GM15510 (cell line): Measurements from ENCODE around the gene PLD1.

ENCODE experiments used
- POLR2A ChIP-seq: IDR thresholded peaks from 3 replicates; pipeline ENCODE4 v1.6.1; 2011; ENCODE audit warnings: borderline replicate concordance; ENCODE audit not compliant: insufficient read length; ENCODE audit errors: extremely low read depth

PLD1 gene

DNA sequence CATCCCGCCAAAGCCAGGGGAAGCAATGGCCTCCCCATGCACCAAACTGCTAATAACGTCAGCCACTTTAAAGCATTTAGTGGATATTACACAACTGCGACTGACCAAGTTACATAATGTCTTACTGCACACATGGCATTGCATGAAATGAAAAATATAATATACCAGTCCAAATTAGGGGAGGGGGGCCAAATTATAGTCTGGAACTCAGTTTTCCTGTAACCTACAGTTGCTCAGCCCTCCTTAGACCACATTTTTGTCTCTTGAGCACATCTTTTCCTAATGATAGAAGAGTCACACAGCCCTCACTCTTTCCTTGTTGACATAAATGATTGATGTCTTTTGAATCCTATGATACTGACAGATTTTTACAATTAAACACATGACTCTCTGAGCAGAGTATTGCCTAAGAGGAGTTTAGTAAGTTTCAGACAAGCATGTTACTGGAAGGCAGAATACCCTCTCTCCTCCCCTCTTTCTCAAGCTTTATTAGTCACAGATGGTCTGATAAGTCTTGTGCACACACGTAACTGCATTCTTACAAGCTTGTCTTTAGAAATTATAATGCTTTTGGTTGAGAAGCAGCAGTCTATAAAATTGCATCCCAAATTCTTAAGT, 1.1 kb upstream of the PLD1 start:
- no peak for TF ChIP-seq POLR2A

DNA sequence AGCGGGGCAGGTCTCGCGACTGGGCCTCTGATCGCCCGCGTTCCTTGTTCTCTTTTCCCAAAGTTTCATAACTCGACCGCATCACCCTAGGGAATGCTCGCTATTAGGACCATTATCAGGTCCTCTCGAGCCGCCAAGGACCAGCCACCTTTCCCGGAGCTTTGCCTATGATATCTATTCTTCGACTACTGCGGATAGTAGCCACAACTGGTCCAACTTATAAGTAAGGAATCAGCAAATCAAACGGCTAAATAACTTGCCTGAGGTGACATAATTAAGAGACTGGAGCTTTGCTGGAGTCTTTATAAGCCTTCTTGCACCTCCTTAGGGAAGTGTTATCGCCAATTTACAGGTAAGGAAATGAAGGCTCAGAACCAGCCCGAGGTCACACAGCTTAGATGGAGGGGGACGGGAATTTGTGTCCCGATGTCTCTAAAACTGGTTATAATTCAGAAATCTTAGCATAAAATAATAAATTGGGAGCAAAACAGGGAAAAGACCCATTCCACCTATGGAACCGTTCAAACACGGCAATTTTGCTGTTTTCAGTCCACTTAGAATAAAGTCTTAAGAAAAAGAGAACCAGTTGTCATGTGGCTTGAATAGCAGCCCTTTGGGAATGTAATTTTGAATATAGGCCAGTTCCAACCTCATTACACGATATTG, 479 bp upstream of the PLD1 start:
- no peak for TF ChIP-seq POLR2A

DNA sequence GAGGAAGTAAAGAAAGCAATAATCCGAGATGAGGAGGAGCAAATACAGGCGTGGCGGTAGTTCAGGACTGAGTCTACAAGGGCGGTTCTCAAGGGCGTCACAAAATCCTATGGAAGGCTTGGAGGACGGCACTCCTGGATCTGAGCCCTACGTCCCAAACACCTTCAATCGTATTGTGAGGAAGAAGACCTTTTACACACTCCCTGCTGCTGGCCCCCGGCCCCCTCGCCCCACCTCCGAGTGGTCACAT, 747 bp downstream of the PLD1 start:
- TF ChIP-seq POLR2A: peak; percentile 27

DNA sequence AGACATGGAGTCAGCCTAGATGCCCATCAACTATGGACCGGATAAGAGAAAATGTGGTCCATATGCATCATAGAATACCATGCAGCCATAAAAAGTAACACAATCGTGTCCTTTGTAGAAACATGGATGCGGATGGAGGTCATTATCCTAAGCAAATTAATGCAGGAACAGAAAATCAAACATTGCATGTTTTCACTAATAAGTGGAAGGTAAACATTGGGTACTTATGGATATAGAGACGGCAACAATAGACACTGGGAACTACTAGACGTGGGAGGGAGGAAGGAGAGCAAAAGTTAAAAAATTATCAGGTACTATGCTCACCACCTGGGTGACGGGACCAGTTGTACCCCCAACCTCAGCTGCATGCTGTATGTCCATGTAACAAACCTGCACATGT, 2.5 kb downstream of the PLD1 start:
- no peak for TF ChIP-seq POLR2A

DNA sequence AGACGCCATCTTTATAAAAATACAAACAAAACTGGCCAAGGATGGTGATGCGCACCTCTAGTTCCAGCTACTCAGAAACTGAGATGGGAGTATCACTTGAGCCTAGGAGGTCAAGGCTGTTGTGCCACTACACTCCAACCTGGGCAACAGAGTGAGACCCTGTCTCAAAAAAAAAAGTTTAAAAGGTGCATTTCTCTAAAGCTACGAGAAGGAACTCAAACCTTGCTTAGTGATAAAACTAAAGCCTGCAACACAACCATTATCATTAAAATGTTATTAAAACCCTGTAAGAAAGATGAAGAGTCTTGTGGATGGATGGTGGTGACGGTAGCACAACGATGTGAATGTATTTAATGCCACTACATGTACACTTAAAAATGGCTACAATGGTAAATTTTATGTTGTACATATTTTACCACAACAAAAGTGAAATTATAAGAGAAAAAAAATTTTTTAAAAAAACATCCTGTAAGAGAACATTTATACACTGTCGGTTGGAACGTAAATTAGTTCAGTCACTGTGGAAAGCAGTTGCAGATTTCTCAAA, 3.1 kb downstream of the PLD1 start:
- no peak for TF ChIP-seq POLR2A

DNA sequence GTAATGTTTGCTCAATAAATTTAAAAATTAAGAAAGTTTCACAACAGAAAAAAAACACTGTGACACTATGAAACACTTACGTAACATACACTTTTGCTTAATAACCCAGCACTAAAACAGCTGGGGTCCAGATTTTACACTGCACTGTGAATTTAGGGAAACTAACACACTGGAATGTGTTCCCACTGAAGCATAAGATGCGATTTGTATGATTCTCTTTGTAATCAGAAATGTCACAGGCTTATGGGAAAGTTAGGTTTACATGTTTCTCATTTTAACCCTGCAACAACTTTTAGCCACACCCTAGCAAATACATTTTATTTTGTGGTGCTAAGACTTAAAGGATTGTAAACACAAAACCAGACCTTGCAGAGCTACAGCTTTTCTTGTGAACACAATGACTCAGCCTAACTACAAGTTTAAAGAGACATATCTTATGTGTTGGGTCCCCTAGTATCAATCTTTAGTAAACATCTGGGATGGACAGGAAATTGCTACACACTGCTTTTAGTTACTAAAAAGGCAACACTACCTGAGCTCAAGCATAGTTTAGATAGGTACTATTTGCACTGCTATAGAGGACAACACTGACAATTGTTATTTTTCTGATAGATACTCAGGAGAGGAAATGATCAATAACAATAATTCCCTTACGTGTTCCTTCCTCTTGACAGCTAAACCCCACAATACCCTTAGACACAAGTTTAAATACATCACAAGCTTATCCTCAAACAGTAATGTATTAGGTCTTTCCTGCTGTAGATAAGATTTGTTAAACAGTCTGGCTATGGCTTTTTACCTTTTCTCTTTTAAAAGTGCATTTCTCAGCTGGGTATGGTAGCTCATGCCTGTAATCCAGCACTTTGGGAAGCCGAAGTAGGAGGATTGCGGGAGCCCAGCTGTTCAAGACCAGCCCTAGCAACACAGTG, 3.8 kb downstream of the PLD1 start:
- TF ChIP-seq POLR2A: no peak

DNA sequence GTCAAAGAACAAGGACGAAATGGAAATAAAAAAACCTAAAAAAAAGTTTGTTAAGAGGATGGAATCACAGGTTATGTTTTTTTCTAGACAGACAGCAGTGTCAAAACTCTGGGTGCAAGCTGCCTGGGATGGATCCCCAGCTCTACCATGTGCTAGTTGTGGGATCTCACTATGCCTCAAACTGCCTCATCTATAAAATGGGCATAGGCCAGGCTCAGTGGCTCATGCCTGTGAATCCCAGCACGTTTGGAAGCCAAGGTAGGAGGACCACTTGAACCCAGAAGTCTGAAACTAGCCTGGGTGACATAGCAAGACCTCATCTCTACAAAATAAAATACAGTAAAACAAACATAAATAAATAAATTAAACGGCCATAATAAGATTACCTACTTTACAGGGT, 4.6 kb downstream of the PLD1 start:
- TF ChIP-seq POLR2A: no peak

DNA sequence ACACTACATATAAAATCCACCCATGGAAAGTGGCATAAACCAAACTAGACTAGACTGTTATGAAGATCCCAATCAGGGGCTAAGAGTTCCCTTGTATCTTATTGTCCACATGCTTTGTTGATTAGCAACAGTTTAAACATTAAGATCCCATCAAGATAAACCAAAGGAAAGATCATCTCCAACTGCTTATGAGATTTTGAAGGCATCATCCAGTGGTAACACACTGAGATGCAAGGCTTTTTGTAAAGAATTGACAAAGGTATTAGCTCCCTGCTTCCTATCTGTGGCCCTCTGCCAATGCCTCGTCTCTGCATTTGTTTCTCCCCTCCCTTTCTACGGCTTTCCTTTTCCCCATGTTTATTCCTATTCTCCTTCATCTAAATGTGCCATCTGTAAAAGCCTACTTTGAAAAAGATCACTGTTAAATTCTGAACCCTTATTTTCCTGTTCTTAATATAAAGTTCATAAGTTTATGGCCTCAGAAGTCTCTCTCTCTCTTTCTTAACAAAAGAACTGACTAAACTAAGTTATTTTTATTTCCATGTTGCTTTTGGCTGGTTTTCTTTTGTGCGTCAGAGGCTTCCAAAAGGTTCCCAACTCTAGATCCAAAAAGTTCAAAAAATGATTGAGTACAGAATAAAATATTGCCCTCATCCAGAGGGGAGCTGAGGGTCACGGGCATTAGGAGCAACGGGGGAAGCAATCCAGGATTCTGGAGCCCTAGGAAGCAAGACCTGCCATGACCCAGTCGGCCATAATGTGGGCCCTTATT, 5.5 kb downstream of the PLD1 start:
- no peak for TF ChIP-seq POLR2A

DNA sequence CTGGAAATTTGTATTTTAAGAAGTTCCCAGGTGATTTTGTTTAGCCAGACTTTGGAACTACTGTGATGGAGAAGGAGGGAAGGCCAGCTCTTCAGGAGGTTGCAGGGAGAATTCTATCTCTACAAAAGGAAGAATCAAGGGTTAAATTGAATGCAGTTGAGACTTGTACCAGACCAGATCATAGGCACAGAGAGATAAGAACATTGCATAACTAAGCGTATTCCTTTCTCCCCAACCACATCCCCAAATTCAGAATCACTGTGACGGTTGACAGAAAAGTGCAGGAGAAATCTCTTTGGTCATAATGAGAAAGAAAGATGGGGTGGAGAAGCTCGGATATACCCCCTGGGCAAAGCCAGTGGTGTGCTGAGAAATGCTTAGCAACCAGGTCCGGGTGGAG, 7.2 kb downstream of the PLD1 start:
- no peak for TF ChIP-seq POLR2A

DNA sequence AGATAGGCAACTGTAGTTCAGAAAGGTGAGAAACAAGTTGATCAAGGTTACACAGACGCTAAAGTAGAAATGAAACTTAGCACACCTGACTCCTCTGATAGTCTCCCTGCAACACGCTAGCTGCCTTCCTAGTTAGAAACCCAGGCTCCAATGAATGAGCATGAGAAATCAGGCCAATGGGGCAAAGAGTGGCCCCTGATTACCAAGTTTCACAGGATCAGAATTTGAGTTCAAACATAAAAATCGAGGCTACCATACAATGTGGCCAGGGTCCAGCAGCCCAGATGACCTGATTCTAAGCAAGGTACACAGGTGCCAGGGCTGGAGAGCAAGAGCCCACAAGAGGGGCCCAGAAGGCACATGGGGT, 7.7 kb downstream of the PLD1 start:
- TF ChIP-seq POLR2A: no peak

DNA sequence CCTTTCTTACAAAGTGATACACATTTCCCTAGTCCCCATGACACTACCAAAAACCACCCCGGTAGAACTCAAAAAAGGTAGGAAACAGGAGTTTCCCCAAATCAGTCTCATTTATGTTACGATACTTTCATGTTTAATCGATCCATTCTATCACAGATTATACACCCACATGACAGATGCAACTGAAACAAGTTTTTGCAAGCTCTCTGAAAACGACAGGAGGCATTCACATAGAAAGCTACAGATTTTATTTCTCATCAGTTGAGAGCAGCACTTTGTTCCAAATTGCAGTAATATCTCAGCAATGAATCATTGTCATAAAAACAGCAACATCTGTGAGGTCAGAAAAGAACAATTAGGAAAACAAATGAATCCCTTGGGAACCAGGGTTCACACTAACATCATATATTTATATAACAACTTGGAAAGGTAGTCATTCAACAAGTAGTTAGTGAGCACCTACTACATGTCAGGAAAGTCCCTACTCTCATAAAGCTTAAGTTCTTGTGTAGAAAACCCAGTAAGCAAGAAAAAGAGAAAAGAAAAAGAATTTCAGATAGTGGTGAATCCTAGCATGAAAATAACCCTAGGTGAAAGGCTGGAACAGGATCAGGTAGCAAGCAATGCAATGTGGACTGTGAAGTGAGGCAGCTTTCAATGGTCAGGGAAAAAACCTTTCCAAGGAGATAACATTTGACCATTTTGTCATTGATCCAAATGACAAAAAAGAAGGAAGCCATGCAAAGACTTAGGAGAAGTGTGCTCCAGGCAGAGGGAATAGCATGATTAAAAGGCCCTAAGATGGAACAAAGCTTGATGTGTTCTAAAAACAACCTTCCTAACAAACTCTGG, 8.3 kb downstream of the PLD1 start:
- TF ChIP-seq POLR2A: no peak

DNA sequence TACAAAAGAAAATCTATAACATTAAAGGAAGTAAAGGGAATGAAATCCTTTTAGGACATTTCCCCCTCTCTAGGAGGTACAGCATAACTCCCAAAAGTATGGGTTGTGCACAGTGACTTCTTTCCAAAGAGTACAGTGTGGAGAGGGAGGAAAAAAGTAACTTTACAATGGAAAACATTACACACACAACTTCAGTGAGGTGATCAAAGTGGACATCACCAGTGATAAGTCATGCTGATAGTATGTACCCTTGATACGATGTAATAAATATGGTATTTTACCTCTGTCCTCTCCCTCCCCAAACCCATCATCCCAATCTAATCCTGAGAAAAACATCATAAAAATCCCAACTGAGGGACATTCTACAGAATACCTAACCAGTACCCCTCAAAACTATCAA, 10.8 kb downstream of the PLD1 start:
- TF ChIP-seq POLR2A: no peak

DNA sequence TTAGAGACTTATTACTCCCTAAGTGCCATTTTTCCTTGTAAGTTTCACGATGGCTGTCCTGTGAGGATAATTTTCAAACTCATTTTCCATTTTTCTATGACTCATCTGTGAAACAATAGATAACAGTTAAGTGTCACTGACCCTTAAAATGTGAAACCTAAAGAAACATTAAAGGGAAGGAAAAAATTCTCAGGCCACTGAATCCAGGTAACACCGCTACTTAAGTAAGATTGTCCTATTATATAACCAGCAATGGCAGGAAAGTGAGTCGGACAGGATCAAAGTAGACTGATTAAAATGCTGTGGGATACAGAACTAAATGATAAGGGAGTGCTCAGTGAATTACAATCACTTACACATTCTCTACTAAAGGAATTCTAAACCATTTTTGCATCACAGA, 12.4 kb downstream of the PLD1 start:
- TF ChIP-seq POLR2A: no peak

DNA sequence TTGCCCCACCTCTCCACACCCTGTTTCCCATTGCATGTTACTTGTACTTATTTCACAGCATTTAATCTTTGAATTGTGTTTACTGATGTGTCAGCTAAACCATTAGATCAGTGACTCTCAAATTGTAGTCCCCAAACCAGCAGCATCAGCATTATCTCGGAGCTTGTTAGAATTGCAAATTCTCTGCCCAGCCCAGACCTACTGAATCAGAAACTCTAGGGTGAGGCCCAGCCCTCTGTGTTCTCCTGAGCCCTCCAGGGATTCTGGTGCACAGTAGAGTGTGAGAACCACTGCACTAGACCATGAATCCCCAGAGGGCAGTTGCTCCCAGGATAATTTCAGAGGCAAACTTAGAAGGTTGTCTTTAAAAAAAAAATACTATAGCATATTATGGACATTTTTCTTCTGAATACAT, 13.0 kb downstream of the PLD1 start:
- no peak for TF ChIP-seq POLR2A
